ENCODE data around the gene STAB2.

Gene STAB2

GRCh38 chr12:103561174-103561573 lies 25.9 kb upstream of the STAB2 start:
- no peak for TF ChIP-seq ZFX (IDR thresholded peaks at IDR 0.05; ENCODE audit: borderline replicate concordance)
- TF ChIP-seq, protein P1, sequence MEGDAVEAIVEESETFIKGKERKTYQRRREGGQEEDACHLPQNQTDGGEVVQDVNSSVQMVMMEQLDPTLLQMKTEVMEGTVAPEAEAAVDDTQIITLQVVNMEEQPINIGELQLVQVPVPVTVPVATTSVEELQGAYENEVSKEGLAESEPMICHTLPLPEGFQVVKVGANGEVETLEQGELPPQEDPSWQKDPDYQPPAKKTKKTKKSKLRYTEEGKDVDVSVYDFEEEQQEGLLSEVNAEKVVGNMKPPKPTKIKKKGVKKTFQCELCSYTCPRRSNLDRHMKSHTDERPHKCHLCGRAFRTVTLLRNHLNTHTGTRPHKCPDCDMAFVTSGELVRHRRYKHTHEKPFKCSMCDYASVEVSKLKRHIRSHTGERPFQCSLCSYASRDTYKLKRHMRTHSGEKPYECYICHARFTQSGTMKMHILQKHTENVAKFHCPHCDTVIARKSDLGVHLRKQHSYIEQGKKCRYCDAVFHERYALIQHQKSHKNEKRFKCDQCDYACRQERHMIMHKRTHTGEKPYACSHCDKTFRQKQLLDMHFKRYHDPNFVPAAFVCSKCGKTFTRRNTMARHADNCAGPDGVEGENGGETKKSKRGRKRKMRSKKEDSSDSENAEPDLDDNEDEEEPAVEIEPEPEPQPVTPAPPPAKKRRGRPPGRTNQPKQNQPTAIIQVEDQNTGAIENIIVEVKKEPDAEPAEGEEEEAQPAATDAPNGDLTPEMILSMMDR (IDR thresholded peaks at IDR 0.05): no peak
- no peak overlapping the region for H3K27ac ChIP-seq

DNA sequence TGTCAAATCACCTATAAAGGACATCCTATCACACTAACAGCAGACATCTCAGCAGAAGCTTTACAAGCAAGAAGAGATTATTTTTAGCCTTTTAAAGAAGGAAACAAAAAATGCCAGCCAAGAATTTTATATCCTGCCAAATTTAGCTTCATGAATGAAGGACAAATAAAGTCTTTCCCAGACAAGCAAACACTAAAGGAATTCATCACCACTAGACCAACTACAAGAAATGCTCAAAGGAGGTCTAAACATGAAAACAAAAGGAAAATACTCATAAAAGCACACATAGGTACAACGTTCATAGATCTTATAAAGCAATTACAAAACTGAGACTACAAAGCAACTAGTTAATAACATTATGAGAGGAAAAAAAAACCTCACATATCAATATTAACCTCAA lies 20.7 kb upstream of the STAB2 start:
- no peak for TF ChIP-seq ZFX (IDR thresholded peaks at IDR 0.05; ENCODE audit: borderline replicate concordance)
- H3K27ac ChIP-seq: no peak overlapping the region

- H3K27ac ChIP-seq: no peak overlapping the region
- no peak for TF ChIP-seq ZFX (IDR thresholded peaks at IDR 0.05; ENCODE audit: borderline replicate concordance)
- TF ChIP-seq, protein P1 (IDR thresholded peaks at IDR 0.05): no peak
These were observed 17.8 kb upstream of the STAB2 start for GRCh38 chr12:103569278-103569677.

DNA sequence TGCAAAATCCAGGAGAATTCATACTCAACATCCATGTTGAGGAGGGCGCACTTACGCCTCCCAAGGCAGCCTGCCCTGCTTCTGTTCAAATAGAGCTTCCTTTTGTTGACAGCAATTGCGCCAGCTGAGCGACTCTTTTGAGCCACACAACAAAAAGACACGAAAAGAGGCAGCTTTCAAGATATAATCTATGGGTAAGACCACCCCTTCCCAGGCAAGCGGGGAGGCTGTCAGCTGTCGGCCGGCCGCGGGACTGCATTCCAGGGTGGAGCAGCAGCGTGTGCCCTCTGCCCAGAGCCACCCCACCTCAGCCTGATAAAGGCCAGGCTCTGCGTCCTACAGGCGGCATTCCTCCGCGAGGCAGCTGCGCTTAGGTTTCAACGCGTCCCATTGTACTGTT lies 15.8 kb upstream of the STAB2 start:
- TF ChIP-seq, protein P1 (IDR thresholded peaks at IDR 0.05): no peak
- TF ChIP-seq ZFX (IDR thresholded peaks at IDR 0.05; ENCODE audit: borderline replicate concordance): no peak
- H3K27ac ChIP-seq: no peak overlapping the region

GRCh38 chr12:103572312-103573045 lies 14.6 kb upstream of the STAB2 start:
- TF ChIP-seq, protein P1 (IDR thresholded peaks at IDR 0.05): no peak
- TF ChIP-seq ZFX (IDR thresholded peaks at IDR 0.05; ENCODE audit: borderline replicate concordance): no peak
- no peak overlapping the region for H3K27ac ChIP-seq

DNA sequence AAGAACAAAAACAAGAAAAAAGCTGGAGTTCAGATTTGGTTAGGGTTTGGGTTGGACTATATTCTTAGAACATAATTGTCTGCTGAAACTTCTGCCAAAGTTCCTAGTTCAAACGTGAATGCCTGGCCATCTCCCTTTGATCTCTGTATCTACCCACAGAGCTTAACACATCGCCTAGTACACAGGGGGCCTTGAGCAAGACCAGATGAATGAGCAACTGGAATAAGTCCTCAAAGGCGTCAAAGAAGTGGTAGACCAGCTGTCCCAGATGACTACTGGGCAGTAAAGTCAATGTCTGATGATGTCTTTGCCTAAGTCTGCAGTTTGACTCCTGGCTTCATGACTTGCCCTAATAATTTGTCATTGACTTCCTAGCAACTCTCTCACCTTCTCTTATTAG lies 13.9 kb upstream of the STAB2 start:
- H3K27ac ChIP-seq: no peak overlapping the region
- no peak for TF ChIP-seq ZFX (IDR thresholded peaks at IDR 0.05; ENCODE audit: borderline replicate concordance)

GRCh38 chr12:103578926-103579325 lies 8.1 kb upstream of the STAB2 start:
- no peak overlapping the region for H3K27ac ChIP-seq
- TF ChIP-seq, protein P1 (IDR thresholded peaks at IDR 0.05): no peak

GRCh38 chr12:103580026-103580425 lies 7.0 kb upstream of the STAB2 start:
- TF ChIP-seq ZFX (IDR thresholded peaks at IDR 0.05; ENCODE audit: borderline replicate concordance): no peak
- TF ChIP-seq, protein P1 (IDR thresholded peaks at IDR 0.05): no peak
- no peak overlapping the region for H3K27ac ChIP-seq
